ENCODE measurements around the gene DHRSX. TPM values are rescaled to one million over a fixed set of nuclear protein-coding genes. Genes with fewer than 3 reads are reported as not detected.

Gene DHRSX
- total and polyA plus RNA-seq, 9 donors: 12.2 to 25.9 (median 20.4) TPM

DNA sequence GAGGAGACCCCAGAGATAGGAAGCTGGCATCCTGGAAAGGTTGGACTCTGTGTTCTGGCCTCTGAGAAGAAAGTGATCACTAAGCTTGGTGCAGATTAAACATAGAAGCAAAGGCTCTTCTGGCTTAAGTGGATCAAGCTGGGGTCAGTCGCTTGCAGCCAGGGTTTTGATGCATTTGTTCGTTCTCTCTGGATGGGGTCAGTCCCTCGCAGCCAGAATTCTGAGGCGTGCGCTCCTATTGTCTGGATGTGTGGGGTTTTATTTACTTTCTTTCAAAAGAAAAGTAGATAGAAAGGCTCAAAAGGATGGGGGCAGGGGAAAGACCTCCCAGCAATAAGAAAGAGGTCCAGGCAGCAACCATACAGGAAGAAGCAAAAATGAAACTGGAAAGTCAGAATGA, 152.6 kb downstream of the DHRSX start:
- no peaks in the 10 kb centered on the region for H3K4me1 ChIP-seq (ENCODE audit: insufficient read depth)
- H3K36me3 ChIP-seq: no peaks in the 10 kb centered on the region
- H3K4me3 ChIP-seq: no peak overlapping the region
- no peaks in the 10 kb centered on the region for H3K9me3 ChIP-seq
- 44 to 85% (median 69%) methylated on average over 5 of the region's 5 CpGs for WGBS, 3 donors
- TF ChIP-seq POLR2A (IDR thresholded peaks at IDR 0.05): no peak
- TF ChIP-seq, protein P1, sequence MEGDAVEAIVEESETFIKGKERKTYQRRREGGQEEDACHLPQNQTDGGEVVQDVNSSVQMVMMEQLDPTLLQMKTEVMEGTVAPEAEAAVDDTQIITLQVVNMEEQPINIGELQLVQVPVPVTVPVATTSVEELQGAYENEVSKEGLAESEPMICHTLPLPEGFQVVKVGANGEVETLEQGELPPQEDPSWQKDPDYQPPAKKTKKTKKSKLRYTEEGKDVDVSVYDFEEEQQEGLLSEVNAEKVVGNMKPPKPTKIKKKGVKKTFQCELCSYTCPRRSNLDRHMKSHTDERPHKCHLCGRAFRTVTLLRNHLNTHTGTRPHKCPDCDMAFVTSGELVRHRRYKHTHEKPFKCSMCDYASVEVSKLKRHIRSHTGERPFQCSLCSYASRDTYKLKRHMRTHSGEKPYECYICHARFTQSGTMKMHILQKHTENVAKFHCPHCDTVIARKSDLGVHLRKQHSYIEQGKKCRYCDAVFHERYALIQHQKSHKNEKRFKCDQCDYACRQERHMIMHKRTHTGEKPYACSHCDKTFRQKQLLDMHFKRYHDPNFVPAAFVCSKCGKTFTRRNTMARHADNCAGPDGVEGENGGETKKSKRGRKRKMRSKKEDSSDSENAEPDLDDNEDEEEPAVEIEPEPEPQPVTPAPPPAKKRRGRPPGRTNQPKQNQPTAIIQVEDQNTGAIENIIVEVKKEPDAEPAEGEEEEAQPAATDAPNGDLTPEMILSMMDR (IDR thresholded peaks at IDR 0.05): no peak
- TF ChIP-seq EP300 (IDR thresholded peaks at IDR 0.05): no peak
- no peak overlapping the region for H3K27ac ChIP-seq
- no peak for DNase-seq
- no peaks in the 10 kb centered on the region for H3K27me3 ChIP-seq
- intact Hi-C loops (cut with DNase I): no loop called here

DNA sequence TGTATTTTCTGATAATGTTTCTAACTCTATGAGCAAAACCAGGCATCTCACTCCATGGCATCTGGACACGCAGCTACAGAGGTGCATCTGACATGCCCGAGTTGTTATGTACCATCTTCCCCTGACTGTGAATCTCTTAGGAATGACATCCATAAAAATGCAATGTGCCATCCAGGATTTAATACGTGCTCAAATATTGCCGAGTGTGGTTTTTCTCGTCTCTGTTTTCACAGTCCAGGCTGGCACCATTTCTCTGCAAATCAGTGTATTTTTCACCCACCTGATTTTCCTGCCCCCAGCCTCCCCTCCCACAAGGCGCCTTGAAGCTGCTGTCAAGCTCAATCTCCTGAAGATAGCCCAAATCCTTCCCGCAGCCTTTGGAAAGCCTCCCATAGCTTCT, 154.6 kb downstream of the DHRSX start:
- 81 to 85% (median 83%) methylated on average over 7 of the region's 7 CpGs for WGBS, 3 donors
- DNase-seq: no peak
- no peaks in the 10 kb centered on the region for H3K9me3 ChIP-seq
- no peaks in the 10 kb centered on the region for H3K36me3 ChIP-seq
- H3K27ac ChIP-seq: no peak overlapping the region
- H3K4me1 ChIP-seq (ENCODE audit: insufficient read depth): peaks cover 4% of the 10 kb centered on the region
- TF ChIP-seq POLR2A (IDR thresholded peaks at IDR 0.05): no peak
- TF ChIP-seq, protein P1 (IDR thresholded peaks at IDR 0.05): no peak
- TF ChIP-seq EP300 (IDR thresholded peaks at IDR 0.05): no peak
- H3K4me3 ChIP-seq: no peak overlapping the region
- no peaks in the 10 kb centered on the region for H3K27me3 ChIP-seq
- intact Hi-C loops (cut with DNase I): no loop called here

DNA sequence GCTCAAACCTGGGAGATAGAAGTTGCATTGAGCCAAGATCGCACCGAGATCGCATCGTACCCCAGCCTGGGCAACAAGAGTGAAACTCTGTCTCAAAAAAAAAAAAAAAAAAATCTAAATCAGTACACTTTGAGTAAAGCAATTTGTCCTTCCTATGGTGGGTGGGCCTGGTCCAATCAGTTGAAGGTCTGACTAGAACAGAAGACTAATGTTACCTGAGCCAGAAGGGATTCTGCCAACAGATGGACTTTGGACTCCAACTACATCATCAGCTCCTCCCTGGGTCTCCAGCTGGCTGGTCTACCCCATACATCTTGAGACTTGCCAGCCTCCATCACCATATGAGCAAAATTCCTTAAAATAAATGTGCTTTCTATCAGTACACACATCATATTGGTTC, 155.2 kb downstream of the DHRSX start:
- intact Hi-C loops (cut with DNase I): no loop called here
- H3K27me3 ChIP-seq: no peaks in the 10 kb centered on the region
- TF ChIP-seq EP300 (IDR thresholded peaks at IDR 0.05): no peak
- TF ChIP-seq POLR2A (IDR thresholded peaks at IDR 0.05): no peak
- TF ChIP-seq, protein P1 (IDR thresholded peaks at IDR 0.05): no peak
- H3K9me3 ChIP-seq: no peaks in the 10 kb centered on the region
- H3K4me3 ChIP-seq: no peak overlapping the region
- no peak for DNase-seq
- H3K27ac ChIP-seq: no peak overlapping the region
- WGBS, 3 donors: 97 to 99% (median 99%) methylated on average over 4 of the region's 4 CpGs
- peaks cover 4% of the 10 kb centered on the region for H3K4me1 ChIP-seq (ENCODE audit: insufficient read depth)
- H3K36me3 ChIP-seq: no peaks in the 10 kb centered on the region

DNA sequence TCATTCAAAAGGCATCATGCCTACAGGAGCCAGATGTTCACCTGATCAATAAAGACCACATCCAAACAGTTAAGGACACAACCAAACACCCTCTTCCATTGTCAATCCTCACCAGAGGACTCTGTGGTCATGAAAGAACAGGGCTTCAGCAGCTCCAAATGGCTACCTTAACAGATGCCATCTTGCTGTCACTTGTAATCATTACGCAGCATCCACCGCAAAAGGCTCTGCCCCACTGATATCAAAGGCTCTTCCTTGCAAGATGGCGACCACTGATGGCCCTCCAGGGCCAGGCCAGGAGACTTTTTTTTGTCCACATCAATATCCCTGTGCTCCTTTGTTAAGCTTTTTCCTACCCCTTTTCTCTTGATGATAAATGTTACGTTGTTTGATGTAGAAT, 157.4 kb downstream of the DHRSX start:
- no peaks in the 10 kb centered on the region for H3K9me3 ChIP-seq
- intact Hi-C loops (cut with DNase I): no loop called here
- DNase-seq: no peak
- TF ChIP-seq EP300 (IDR thresholded peaks at IDR 0.05): no peak
- TF ChIP-seq, protein P1 (IDR thresholded peaks at IDR 0.05): no peak
- no peak for TF ChIP-seq POLR2A (IDR thresholded peaks at IDR 0.05)
- H3K4me3 ChIP-seq: no peak overlapping the region
- H3K36me3 ChIP-seq: no peaks in the 10 kb centered on the region
- 96 to 99% (median 97%) methylated on average over 4 of the region's 4 CpGs for WGBS, 3 donors
- peaks cover 4% of the 10 kb centered on the region for H3K4me1 ChIP-seq (ENCODE audit: insufficient read depth)
- H3K27me3 ChIP-seq: no peaks in the 10 kb centered on the region
- no peak overlapping the region for H3K27ac ChIP-seq
